HepG2 (cell line): ENCODE data around the gene IPO8.

Experiments used
- JDP2 ChIP-seq: sonication (generic); formaldehyde crosslinking; IDR thresholded peaks from 2 replicates; pipeline ENCODE4 v1.8.1; 2022; ENCODE audit warnings: missing genetic modification reagents, borderline replicate concordance
- SIN3A ChIP-seq: IDR thresholded peaks from 2 replicates; pipeline ENCODE4 v1.6.1; 2011; ENCODE audit warnings: low read depth, mild to moderate bottlenecking, control low read depth, low read length, borderline replicate concordance
- ZNF274 ChIP-seq: sonication (generic); formaldehyde crosslinking; IDR thresholded peaks from 2 replicates; pipeline ENCODE4 v1.5.1; 2020; ENCODE audit warnings: mild to moderate bottlenecking, missing genetic modification reagents
- TF ChIP-seq, protein P1 (sequence below): sonication (generic); formaldehyde crosslinking; IDR thresholded peaks from 2 replicates; pipeline ENCODE4 v1.4.0; 2020; ENCODE audit warnings: missing genetic modification reagents

DNA sequence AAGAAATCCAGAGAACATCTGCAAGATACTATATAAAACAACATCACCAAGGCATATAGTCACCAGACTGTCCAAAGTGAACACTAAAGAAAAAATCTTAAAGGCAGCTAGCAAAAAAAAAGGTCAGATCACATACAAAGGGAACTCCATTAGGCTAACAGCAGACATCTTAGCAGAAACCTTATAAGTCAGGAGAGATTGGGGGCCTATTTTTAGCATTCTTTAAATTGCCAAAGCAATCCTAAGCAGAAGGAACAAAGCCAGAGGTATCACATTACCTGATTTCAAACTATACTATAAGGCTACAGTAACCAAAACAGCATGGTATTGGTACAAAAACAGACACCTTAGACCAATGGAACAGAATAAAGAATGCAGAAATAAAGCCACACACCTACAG is 92.5 kb downstream of the IPO8 start:
- TF ChIP-seq, protein P1, sequence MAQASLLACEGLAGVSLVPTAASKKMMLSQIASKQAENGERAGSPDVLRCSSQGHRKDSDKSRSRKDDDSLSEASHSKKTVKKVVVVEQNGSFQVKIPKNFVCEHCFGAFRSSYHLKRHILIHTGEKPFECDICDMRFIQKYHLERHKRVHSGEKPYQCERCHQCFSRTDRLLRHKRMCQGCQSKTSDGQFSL (CRISPR knock-in tag): no peak
- TF ChIP-seq SIN3A: no peak
- no peak for TF ChIP-seq ZNF274
- TF ChIP-seq JDP2 (CRISPR knock-in tag): no peak
